HuH-7.5 (cell line): ENCODE measurements around the gene PERM1.
"Not testable (repeated sequence)": the region's sequence is repeated elsewhere in the genome, so short reads cannot be mapped to it uniquely, and the experiment has no call there.

ENCODE experiments used
- DNase-seq: peaks from one replicate; pipeline ENCODE4 v3.0.0; 2011; ENCODE audit warnings: low spot score

The PERM1 gene, protein sequence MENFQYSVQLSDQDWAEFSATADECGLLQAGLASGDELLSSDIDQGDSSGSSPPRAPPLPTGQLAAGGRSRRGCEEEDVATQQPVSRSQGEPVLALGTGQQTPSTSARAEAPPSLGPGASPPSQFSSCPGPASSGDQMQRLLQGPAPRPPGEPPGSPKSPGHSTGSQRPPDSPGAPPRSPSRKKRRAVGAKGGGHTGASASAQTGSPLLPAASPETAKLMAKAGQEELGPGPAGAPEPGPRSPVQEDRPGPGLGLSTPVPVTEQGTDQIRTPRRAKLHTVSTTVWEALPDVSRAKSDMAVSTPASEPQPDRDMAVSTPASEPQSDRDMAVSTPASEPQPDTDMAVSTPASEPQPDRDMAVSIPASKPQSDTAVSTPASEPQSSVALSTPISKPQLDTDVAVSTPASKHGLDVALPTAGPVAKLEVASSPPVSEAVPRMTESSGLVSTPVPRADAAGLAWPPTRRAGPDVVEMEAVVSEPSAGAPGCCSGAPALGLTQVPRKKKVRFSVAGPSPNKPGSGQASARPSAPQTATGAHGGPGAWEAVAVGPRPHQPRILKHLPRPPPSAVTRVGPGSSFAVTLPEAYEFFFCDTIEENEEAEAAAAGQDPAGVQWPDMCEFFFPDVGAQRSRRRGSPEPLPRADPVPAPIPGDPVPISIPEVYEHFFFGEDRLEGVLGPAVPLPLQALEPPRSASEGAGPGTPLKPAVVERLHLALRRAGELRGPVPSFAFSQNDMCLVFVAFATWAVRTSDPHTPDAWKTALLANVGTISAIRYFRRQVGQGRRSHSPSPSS

DNA sequence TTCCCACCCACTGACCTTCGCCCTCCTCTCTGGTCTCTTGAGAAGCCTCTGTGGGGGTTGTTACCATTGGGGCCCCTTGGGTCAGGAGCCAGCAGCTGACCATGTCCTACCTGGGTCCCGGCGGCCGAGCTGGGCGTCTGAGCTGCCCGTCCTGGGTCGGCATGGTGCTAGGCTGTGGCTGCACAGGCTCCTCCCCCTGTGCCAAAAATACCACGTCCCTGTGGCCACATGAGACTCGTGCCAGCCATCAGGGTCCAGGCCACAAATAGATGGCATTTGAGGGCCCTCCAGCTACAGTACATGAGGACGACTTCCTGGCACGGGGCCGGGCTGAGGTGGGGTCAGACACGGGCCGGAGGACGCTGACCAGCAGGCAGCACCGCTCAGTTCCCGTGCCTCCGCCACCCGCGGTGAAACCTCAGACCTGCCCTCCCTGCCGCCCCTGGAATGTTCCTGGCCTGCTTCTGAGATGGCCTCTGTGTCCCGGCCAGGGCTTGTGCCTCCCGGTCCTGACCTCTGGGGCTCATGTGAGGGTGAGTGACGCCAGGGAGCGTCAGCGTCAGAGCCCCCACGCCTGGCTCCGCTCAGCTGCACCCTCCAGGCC is at the start of gene PERM1:
Gene PERM1, minus strand, starts transcription at position 139 of the 604 bp plus-strand sequence. CDS start 1,064 bp downstream, outside the sequence.
- DNase-seq: no peak

DNA sequence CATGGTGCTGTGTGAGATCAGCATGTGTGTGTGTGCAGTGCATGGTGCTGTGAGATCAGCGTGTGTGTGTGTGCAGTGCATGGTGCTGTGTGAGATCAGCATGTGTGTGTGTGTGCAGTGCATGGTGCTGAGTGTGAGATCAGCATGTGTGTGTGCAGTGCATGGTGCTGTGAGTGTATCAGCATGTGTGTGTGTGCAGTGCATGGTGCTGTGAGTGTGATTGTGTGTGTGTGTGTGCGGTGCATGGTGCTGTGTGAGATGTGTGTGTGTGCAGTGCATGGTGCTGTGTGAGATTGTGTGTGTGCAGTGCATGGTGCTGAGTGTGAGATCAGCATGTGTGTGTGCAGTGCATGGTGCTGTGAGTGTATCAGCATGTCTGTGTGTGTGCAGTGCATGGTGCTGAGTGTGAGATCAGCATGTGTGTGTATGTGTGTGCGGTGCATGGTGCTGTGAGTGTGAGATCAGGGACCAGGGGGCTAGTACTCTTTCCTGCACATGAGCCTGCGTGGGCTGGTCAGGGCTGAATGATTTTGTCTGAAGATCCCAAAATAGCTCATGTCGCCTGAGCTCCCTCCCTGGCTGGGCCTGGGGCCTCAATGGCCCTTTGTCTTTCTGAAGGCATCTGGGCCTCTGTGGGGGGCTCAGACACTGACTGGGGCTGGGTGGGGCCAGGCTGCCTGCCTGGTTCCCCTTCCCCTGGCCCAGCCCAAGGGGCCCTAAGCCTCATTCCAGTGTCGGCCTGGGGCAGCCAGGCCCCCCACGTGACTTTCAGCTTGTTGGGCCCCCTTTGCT is 49.2 kb upstream of the PERM1 start:
- DNase-seq: not testable (repeated sequence)

DNA sequence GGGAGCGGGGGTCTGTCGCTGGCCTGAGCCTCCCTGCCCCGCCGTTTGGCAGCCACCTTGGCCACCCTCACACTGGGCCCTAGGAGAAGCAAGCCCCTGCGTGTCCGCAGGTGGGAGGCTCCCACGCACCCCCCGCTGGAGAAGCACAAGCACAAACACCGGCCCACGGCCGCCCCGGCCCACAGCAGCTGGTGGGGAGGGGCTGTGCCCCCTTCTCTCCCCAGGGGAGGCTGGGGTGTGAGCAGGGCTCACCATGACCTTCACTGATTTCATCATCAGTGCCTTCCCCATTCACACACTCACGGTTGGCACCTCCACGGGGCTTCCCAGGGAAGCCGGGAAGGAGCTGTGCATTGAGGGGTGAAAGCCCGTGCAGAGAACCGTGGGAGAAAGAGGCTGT is 45.9 kb upstream of the PERM1 start:
- no peak for DNase-seq

DNA sequence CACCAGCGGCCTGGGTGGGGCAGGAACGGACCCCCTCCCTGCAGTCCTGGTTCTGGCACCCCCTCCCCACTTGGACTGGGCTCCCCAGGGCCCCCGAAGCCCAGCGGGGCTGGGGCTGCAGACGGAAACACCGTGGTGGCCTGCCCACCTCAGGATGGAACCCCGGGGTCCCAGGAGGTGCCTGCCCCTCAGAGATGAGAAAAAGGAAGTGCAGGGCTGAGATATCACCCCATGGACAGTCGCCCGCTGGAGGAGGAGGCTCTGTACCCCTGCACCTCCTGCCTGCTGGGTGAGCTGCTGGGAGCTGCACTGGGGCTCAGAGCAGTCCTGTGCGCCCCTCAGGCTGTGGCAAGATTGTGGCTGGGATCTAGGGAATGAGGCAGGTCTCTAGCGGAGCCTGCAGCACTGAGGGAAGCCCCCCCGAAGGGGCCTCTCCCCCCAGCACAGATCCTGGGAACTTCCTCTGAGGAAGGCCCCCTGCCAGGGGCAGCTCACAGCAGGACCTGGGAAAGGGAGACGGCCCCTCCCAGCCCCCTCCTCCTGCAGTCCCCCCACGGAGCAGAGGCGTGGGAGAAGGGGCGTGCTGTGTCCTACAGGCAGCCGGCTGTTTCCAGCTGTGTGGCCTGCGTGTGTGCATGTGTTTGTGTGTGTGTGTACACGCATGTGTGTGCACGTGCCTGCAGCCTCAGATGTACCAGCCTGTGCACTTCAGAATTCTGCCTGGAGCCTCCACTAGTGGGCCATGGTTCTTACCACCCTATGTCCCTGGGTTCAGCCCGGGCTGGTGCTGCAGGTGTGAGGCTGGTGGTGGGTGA is 44.9 kb upstream of the PERM1 start:
- DNase-seq: no peak

DNA sequence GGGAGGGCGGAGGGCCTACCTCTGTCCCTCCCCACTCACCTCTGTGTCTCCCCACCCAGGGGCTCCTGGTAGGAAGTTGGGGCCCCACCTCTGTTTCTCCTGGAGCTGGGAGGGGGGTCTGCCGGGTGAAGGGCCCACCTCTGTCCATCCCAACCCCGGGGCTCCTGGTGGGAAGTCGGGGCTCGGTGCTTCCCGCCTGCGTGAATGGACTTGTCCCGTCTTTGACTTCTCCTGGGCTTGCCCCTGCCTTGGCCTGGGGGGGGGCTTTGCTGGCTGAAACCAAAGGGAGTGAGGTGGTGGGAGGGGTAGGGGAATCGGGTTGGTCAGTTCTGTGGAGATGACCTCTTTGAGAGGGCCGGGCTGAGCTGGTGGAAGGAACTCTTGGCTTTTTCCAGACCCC is 43.8 kb upstream of the PERM1 start:
- DNase-seq: no peak

DNA sequence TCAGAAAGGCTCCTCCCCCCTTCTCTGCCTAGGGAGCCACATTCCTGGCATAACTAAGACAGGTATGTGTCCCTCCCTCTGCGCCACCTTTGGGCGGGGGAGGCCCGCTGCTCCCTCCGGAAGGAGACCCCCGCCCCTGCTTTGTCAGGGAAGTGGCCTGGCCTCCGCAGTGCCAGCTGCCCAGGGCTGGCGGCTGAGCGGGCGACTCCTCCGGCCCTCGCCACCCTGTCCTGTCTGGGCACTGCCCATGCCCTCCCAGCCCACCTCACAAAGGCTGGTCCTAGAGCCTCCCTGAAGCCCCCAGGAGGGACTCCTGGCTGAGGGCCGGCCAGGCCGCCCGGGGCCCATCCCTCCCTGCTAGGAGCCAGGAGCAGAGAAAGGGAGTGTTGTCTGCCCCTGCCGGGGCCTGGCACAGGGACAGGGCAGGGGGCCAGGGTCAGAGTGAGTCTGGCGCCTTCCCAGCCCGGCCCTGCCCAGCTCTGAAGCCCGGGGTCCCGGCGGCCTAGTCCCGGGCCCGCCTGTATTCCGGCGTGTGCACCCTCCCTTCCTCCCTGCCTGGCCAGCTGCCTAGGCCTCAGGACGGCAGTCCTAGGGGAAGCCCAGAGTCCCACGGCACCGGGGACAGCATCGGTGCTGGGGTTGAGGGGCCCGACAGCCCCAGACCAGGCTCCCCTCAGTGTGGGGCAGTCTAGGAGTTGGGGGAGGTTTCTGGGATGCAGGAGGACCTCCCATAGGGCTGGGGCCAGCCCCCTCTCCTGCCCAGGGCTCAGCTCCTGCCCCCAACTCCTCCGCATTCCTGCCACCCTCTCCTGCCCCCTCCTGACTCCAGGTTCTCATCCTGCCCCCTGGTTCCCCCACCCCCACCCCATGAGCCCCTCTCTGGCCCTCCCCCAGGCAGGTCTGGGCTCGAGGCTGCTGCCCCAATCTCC is 43.1 kb upstream of the PERM1 start:
- no peak for DNase-seq

DNA sequence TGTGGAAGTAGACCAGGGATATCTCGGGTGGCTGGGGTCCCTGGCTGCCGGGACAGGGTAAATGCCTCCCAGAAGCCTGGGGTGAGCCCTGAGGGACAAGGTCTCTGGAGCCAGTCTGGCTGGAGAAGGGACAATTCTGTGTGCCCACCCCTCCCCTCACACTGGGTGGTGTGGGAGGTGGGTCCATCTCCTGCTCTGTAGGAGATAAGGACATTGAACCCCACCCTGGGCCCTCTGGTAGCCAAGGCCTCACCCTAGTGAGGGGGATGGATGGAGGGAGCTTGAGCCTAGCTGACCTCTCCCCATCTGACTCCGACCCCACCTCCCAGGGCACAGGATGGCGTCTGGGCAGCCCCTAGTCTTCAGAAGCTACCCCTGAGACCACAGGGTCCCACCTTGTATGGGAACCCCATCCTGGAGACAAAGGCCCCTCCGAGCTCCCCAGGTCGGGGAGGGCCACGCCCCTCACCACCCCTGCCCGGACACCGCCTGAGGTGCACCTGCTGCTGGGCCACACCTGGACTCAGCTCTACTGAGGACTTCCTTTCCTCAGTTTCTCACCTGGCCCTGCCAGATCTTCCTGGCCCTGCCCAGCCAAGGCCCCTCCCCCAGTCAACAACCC is 42.4 kb upstream of the PERM1 start:
- no peak for DNase-seq

DNA sequence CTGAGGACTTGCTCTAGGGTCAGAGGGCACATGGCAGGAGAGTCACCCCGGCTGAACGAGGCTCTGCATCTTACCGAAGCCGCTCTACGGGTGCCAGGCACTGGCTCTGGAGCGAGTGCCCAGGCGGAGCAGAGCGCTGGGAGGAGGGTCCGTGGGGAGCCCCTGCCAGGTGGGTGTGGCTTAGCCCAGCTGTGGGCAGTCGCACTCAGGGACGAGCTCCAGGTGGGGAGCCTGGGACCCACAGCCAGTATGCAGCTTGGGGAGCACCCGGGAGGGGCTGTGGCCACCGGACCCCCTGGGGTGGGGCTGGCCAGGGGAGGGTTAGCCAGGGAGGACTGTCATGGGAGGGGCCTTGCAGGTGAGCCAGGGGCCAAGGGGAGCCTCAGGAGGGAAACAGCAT is 41.8 kb upstream of the PERM1 start:
- no peak for DNase-seq

DNA sequence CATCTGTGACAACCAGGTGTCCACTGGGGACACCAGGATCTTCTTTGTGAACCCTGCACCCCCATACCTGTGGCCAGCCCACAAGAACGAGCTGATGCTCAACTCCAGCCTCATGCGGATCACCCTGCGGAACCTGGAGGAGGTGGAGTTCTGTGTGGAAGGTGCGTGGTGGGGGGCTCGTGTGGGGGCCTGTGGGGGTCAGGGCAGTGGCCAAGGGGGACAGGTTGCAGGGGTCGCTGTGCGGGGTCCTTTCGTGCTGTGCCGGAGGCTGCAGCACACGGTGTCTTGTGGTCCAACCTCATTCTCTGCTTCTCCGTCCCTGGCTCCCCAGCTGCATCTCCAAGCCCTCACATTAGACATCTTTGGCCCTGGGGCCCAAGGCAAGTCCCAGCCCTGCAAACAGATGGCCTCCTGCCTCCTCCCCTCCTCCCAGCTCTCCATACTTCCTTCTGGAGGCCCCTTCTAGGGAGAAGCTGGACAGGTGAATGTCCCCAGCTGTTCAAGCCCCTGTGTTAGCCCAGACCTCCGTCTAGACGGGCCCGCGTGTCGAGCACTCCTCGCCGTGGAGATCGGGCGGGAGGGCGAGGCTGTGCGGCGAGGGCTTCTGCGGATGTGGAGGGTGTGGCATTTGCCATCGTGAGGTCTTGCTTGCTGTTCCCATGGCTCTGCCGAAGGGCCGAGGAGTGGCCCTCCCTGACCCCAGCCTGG is 40.6 kb upstream of the PERM1 start:
- DNase-seq: no peak

DNA sequence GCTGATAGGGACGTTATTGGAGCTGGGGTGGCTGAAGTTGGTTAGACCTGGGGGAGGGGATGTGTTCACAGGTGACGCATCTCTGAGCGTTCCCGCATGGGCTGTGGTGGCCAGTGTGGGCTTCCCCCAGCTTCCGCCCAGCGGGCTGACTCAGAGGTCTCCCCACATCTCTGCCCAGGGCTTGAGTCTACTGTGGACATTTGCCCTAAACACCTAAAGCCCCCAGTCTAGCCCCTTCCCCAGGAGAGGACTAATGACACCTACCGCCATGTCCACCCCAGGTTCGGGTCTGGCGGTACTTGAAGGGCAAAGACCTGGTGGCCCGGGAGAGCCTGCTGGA is 40.0 kb upstream of the PERM1 start:
- no peak for DNase-seq

DNA sequence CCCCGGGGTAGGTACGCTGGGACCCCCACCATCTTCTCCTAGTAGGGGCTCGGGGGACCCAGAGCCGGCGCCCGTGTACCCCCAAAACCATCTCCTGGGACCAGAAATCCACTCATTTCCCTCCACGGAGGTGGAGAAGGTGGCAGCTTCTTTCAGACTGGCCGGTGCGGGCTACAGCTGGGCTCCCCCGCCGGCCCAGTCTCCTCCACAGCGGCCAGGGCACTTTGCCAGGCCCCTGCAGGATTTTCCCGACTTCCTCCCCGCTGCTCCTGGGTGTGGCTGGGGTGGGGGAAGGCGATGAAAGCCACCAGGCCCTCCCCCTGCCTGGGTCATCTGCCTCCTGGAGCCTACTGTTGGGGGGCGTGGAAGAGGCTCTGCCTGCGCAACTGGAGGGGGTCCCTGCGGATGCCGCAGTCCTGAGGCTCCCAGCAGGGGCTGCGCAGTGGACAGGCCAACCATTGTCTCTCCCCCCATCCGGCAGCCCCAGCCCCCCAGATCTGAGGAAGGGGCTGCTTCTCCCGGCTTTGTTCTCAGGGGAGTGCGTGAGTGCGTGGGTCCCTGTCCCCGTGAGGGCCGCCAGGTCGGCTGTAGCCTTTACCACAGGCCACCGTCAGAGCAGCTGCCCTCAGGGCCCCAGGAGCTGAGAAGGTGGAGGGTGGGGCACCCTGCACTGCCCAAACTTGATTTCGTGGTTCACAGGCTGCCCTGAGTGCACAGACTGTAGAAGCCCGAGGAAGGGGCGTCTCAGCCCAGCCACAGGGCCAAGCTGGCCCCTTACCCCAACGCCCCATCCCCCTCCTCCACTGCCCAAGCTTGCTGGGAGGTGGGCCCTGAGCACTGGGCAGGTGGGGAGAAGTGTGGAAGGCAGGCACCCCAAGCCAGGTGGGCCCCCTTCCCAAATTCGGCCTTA is 39.4 kb upstream of the PERM1 start:
- peak; percentile 79 for DNase-seq

DNA sequence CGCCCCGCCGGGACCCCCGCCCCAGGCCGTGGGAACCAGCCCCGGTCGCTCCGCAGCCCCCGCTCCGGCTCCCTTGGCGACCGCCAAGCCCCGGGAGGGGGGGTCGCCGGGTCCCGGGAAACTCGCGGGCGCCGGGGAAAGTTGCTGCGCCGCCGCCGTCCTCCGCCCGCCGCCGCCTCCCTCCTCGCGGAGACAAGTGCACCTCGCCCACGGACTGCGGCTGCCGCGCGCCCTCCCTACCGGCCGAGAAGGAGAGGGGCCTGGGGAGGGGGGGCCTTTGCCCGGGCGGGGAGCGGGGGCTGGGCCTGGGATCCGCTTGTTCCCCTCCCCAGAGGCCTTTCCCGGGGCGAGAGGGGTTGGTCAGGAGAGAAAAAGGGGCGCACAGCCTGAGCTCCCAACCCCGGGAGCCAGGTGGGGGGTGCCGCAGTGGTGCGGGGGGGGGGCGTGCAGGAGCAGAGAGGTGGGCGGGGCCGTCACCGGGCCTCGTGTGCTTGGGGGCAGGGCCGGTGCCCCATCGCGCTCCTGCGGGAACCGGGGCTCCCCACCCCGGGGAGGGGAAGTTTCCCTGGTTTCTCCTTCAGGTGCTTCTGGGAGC is 38.6 kb upstream of the PERM1 start:
- DNase-seq: no peak

DNA sequence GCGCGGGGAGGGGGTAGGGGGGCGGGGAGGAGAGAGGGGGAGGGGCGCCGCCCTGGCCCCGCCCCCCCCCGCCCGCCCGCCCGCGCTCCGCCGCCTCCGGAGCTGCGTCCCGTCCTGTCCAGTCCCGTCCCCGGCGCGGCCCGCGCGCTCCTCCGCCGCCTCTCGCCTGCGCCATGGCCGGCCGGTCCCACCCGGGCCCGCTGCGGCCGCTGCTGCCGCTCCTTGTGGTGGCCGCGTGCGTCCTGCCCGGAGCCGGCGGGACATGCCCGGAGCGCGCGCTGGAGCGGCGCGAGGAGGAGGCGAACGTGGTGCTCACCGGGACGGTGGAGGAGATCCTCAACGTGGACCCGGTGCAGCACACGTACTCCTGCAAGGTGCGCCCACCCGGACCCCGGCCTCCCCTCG is 38.1 kb upstream of the PERM1 start, which contains the start of gene AGRN:
Gene AGRN, plus strand, starts transcription at position 121 of the 405 bp plus-strand sequence. Its CDS starts 53 bp downstream, at position 174.
- DNase-seq: no peak

DNA sequence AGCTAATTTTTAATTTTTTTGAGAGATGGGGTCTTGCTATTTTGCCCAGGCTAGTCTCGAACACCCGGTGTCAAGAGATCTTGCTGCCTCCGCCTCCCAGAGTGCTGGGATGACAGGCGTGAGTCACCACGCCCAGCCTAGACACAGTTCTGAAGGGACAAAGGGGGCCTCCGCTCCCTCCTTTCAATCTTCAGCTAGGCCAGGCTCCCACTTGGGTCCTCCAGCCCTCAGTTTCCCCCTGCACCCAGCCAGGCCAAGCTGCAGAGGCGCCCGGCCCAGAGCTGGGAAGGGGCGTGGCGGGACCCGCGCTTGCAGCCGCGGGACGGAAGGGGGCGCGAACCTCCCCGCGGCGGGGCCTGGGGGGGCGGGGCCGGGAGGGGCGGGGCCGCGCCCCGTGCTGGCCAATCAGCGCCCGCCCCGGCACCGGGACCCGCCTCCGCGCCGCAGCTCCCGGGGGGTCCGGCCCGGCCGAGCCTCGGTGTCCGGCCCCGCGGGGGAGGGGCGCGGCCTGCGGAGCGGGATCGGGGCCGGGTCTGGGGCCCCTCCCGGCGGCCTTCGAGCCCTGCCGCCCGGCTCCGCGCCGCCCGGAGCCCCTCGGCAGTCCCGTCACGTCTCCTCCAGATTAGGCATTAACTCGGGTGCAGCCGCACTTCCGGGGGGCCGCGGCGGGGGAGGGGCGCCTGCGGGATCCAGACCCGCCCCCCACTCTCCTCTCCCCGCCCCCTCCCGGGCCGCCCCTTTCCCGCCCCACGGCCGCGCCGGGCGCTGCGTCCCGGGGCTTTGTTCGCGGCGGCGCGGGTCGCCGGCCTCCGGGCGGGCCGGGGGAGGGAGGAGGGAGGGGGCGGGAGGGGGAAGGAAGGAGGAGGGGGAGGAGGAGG is 37.5 kb upstream of the PERM1 start:
- peak; percentile 91 for DNase-seq

DNA sequence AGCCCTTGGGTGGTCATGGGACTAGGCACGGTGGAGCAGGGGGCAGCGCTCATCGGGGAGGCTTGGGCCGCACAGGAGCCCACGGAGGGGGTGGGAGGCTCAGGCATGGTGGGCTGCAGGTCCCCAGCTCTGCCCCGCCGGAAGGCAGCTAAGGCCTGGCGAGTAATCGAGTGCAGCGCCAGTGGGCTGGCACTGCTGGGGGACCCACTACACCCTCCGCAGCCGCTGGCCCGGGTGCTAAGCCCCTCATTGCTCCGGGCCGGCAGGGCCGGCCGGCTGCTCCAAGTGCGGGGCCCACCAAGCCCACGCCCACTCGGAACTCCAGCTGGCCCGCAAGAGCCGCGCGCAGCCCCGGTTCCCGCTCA is 36.4 kb upstream of the PERM1 start:
- DNase-seq: not testable (repeated sequence)
